ENCODE results near the gene SNAPC4. TPM values are rescaled to one million over a fixed set of nuclear protein-coding genes. Genes with fewer than 3 reads are reported as not detected.

SNAPC4 gene
- polyA plus RNA-seq, 1 of the 3 experiments (the other 2 are of a cell fraction), result 9.2 TPM

DNA sequence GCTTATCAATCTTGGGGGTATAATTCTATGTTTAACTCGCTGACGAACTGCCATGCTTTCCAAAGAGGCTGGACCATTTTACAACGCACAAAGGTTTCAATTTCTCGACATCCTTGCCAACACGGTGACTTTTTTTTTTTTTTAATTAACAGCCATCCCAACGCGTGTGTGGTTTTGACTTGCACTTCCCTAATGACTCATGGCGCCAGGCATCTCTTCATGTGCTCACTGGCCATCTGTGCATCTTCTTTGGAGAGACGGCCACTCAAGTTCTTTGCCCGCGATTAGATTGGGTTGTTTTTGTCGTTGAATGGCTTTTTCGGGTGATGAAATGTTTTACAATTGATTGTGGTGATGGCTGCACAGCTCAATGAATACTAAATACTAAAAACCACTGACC lies 14.0 kb downstream of the SNAPC4 start:
- Histone ChIP-seq H3K9me2 (no peaks in the 10 kb centered on the region), H4K20me1 (ENCODE audit: insufficient read depth) (no peaks in the 10 kb centered on the region), H3K9ac (no peak overlapping the region), H3K27ac (ENCODE audit: low read depth in 2 of 2, low read length in 1 of 2) (no peak overlapping the region), H2AFZ (ENCODE audit: low read depth) (no peak overlapping the region), H3K4me2 (no peak overlapping the region), H3K79me2 (ENCODE audit: insufficient read depth) (no peaks in the 10 kb centered on the region), H3K4me3 (ENCODE audit: low read depth in 2 of 2, low read length in 1 of 2) (no peak overlapping the region), H3K9me3 (no peaks in the 10 kb centered on the region), H3F3A (replicated peaks; ENCODE audit: insufficient read depth) (peaks cover 10% of the 10 kb centered on the region), H3K27me3 (ENCODE audit: insufficient read depth) (no peaks in the 10 kb centered on the region), H3K4me1 (ENCODE audit: control insufficient read depth in 1 of 2, insufficient read depth in 2 of 2, low read depth in 1 of 2, low read length in 1 of 2) (no peaks in the 10 kb centered on the region), H3K36me3 (replicated peaks in 1 of 2; ENCODE audit: control insufficient read depth in 1 of 2, insufficient read depth in 2 of 2, low read length in 1 of 2) (peaks cover 28 to 60% of the 10 kb centered on the region in 2 experiments)
- WGBS (ENCODE audit: low lambda C conversion rate), result 92% methylated on average over 13 of the region's 13 CpGs
- TF ChIP-seq FOSL2 (IDR thresholded peaks at IDR 0.05; ENCODE audit: borderline replicate concordance, low read depth), result no peak
- TF ChIP-seq NFIC (IDR thresholded peaks at IDR 0.05; ENCODE audit: borderline replicate concordance), result no peak
- TF ChIP-seq TEAD4 (IDR thresholded peaks at IDR 0.05; ENCODE audit: borderline replicate concordance, insufficient read depth), result no peak
- TF ChIP-seq MXI1 (IDR thresholded peaks at IDR 0.05; ENCODE audit: low read depth, low read length), result no peak
- no peak for TF ChIP-seq RAD21 (IDR thresholded peaks at IDR 0.05; ENCODE audit: low read length)
- no peak for TF ChIP-seq CHD2 (IDR thresholded peaks at IDR 0.05; ENCODE audit: low read length, partially characterized antibody)
- no peak for TF ChIP-seq NRF1 (IDR thresholded peaks at IDR 0.05; ENCODE audit: low read depth, low read length)
- ChIA-PET CTCF (interaction anchor here (0.7 to 1.5 kb wide), 5 partner anchors 17 to 246 kb away, joined by 3 to 6 read pairs (median 3); partner anchors contain the start of gene DNLZ), POLR2A (interaction anchor here (3.0 kb wide), 1 partner anchor 20 kb away, joined by 11 read pairs; no protein-coding TSS in a partner anchor)
- no peak for DNase-seq

- Histone ChIP-seq H3K9me3 (no peaks in the 10 kb centered on the region), H2AFZ (ENCODE audit: low read depth) (no peak overlapping the region), H3K4me1 (ENCODE audit: control insufficient read depth in 1 of 2, insufficient read depth in 2 of 2, low read depth in 1 of 2, low read length in 1 of 2) (no peaks in the 10 kb centered on the region), H3K9ac (no peak overlapping the region), H3F3A (replicated peaks; ENCODE audit: insufficient read depth) (peaks cover 10% of the 10 kb centered on the region), H3K27ac (ENCODE audit: low read depth in 2 of 2, low read length in 1 of 2) (no peak overlapping the region), H3K4me3 (ENCODE audit: low read depth in 2 of 2, low read length in 1 of 2) (no peak overlapping the region), H3K9me2 (no peaks in the 10 kb centered on the region), H4K20me1 (ENCODE audit: insufficient read depth) (no peaks in the 10 kb centered on the region), H3K79me2 (ENCODE audit: insufficient read depth) (no peaks in the 10 kb centered on the region), H3K27me3 (ENCODE audit: insufficient read depth) (no peaks in the 10 kb centered on the region), H3K4me2 (no peak overlapping the region), H3K36me3 (replicated peaks in 1 of 2; ENCODE audit: control insufficient read depth in 1 of 2, insufficient read depth in 2 of 2, low read length in 1 of 2) (peaks cover 25 to 68% of the 10 kb centered on the region in 2 experiments)
- no peak for DNase-seq
- ChIA-PET CTCF (interaction anchor here (0.9 to 1.9 kb wide), 5 partner anchors 10 to 247 kb away, joined by 3 to 5 read pairs (median 3); partner anchors contain the start of gene CARD9), POLR2A (interaction anchor here (3.0 kb wide), 1 partner anchor 19 kb away, joined by 11 read pairs; no protein-coding TSS in a partner anchor)
- WGBS (ENCODE audit: low lambda C conversion rate), result 94% methylated on average over 11 of the region's 11 CpGs
- TF ChIP-seq MXI1 (IDR thresholded peaks at IDR 0.05; ENCODE audit: low read depth, low read length), result no peak
- TF ChIP-seq, protein P1, sequence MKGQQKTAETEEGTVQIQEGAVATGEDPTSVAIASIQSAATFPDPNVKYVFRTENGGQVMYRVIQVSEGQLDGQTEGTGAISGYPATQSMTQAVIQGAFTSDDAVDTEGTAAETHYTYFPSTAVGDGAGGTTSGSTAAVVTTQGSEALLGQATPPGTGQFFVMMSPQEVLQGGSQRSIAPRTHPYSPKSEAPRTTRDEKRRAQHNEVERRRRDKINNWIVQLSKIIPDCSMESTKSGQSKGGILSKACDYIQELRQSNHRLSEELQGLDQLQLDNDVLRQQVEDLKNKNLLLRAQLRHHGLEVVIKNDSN (IDR thresholded peaks at IDR 0.05; ENCODE audit: borderline replicate concordance, low read depth), result no peak
- TF ChIP-seq YY1 (IDR thresholded peaks at IDR 0.05; ENCODE audit: low read depth), result no peak
- TF ChIP-seq CHD2 (IDR thresholded peaks at IDR 0.05; ENCODE audit: low read length, partially characterized antibody), result no peak
- TF ChIP-seq FOSL2 (IDR thresholded peaks at IDR 0.05; ENCODE audit: borderline replicate concordance, low read depth), result no peak
- no peak for TF ChIP-seq RAD21 (IDR thresholded peaks at IDR 0.05; ENCODE audit: low read length)
- no peak for TF ChIP-seq MEF2A (IDR thresholded peaks at IDR 0.05; ENCODE audit: borderline replicate concordance, low read depth)
- TF ChIP-seq SIN3A (IDR thresholded peaks at IDR 0.05; ENCODE audit: borderline replicate concordance, low read depth, low read length), result no peak
- TF ChIP-seq GABPA (IDR thresholded peaks at IDR 0.05; ENCODE audit: low read depth), result no peak
- no peak for TF ChIP-seq RFX5 (IDR thresholded peaks at IDR 0.05; ENCODE audit: low read length)
- TF ChIP-seq JUND (IDR thresholded peaks at IDR 0.05), result no peak
- TF ChIP-seq, protein P2, sequence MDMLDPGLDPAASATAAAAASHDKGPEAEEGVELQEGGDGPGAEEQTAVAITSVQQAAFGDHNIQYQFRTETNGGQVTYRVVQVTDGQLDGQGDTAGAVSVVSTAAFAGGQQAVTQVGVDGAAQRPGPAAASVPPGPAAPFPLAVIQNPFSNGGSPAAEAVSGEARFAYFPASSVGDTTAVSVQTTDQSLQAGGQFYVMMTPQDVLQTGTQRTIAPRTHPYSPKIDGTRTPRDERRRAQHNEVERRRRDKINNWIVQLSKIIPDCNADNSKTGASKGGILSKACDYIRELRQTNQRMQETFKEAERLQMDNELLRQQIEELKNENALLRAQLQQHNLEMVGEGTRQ (IDR thresholded peaks at IDR 0.05; ENCODE audit: borderline replicate concordance, low read depth, low read length), result no peak
- no peak for TF ChIP-seq EZH2phosphoT487 (IDR thresholded peaks at IDR 0.05; ENCODE audit: borderline replicate concordance, low read depth)
- TF ChIP-seq TAF1 (IDR thresholded peaks at IDR 0.05; ENCODE audit: borderline replicate concordance, low read depth, low read length), result no peak
- TF ChIP-seq POLR2AphosphoS5 (IDR thresholded peaks at IDR 0.05; ENCODE audit: low read depth, low read length), result no peak
- no peak for TF ChIP-seq TEAD4 (IDR thresholded peaks at IDR 0.05; ENCODE audit: borderline replicate concordance, insufficient read depth)
- TF ChIP-seq NFIC (IDR thresholded peaks at IDR 0.05; ENCODE audit: borderline replicate concordance), result no peak
- no peak for TF ChIP-seq NRF1 (IDR thresholded peaks at IDR 0.05; ENCODE audit: low read depth, low read length)
- no peak for TF ChIP-seq RCOR1 (IDR thresholded peaks at IDR 0.05; ENCODE audit: low read length)
Measured at GRCh38 chr9:136385015-136385414, 15.0 kb downstream of the SNAPC4 start.
